OCI-LY7 (cell line): ENCODE data around the gene JAZF1. TPM values are rescaled to one million over a fixed set of nuclear protein-coding genes. Genes with fewer than 3 reads are reported as not detected.

ENCODE experiments used
- BruUV-seq: library from RNA; stranded (reverse); fragments of 400-500 nt; replicated peaks from 2 replicates; lab custom pipeline; 2021; lab: Mats Ljungman, UMichigan
- CTCF ChIA-PET: fragments of 300-600 bp; sonication (Branson Sonifier 250); formaldehyde crosslinking; loops from one replicate; lab custom pipeline; 2022; ENCODE audit warnings: antibody characterized with exemption; ENCODE audit not compliant: unreplicated experiment; lab: Charles Lee
- POLR2A ChIA-PET: fragments of 300-600 bp; sonication (Branson Sonifier 250); formaldehyde crosslinking; loops from one replicate; lab custom pipeline; 2022; ENCODE audit warnings: antibody characterized with exemption; lab: Charles Lee
- DNase-seq: peaks from one replicate; pipeline ENCODE4 v3.0.0-alpha.2; 2015; ENCODE audit warnings: low spot score
- H2AFZ ChIP-seq: fragments of 200-600 bp; sonication (generic), shearing (Covaris generic); 2 replicates; pipeline ENCODE4 v1.6.1; 2014; ENCODE audit warnings: mild to moderate bottlenecking, antibody characterized with exemption, low read length, moderate library complexity
- H3K27ac ChIP-seq: fragments of 200-600 bp; sonication (generic); 2 replicates; pipeline ENCODE4 v1.5.1; 2014; ENCODE audit warnings: mixed run types, low read depth, mild to moderate bottlenecking, moderate library complexity, low read length, inconsistent platforms; ENCODE audit not compliant: poor library complexity, severe bottlenecking
- H3K36me3 ChIP-seq: fragments of 200-600 bp; sonication (generic); 2 replicates; pipeline ENCODE4 v1.6.1; 2014; ENCODE audit warnings: mild to moderate bottlenecking, antibody characterized with exemption, low read length, moderate library complexity, mixed read lengths; ENCODE audit not compliant: insufficient read depth
- H3K4me1 ChIP-seq: fragments of 200-600 bp; sonication (generic); 2 replicates; pipeline ENCODE4 v1.5.1; 2014; ENCODE audit warnings: mild to moderate bottlenecking, low read length; ENCODE audit not compliant: insufficient read depth, poor library complexity, severe bottlenecking
- H3K4me2 ChIP-seq: fragments of 200-600 bp; sonication (generic); 2 replicates; pipeline ENCODE4 v1.6.1; 2014; ENCODE audit warnings: mild to moderate bottlenecking, low read length
- H3K4me3 ChIP-seq: fragments of 200-600 bp; sonication (generic); 2 replicates; pipeline ENCODE4 v1.5.1; 2014; ENCODE audit warnings: mild to moderate bottlenecking, low read depth, low read length; ENCODE audit not compliant: poor library complexity, severe bottlenecking
- H3K79me2 ChIP-seq: fragments of 200-600 bp; sonication (generic); 2 replicates; pipeline ENCODE4 v1.6.1; 2016; ENCODE audit warnings: low read depth, mild to moderate bottlenecking, low read length, moderate library complexity, mixed read lengths; ENCODE audit not compliant: insufficient read depth
- H3K9me2 ChIP-seq: fragments of 200-600 bp; sonication (generic); 2 replicates; pipeline ENCODE4 v1.6.1; 2016; ENCODE audit warnings: mild to moderate bottlenecking, low read length, mixed read lengths; ENCODE audit not compliant: insufficient read depth
- H3K9me3 ChIP-seq: fragments of 200-600 bp; sonication (generic); 2 replicates; pipeline ENCODE4 v1.6.1; 2014; ENCODE audit warnings: mild to moderate bottlenecking, mixed run types, low read length, mixed read lengths
- H4K20me1 ChIP-seq: fragments of 200-600 bp; sonication (generic); 2 replicates; pipeline ENCODE4 v1.6.1; 2014; ENCODE audit warnings: mild to moderate bottlenecking, antibody characterized with exemption, low read length, moderate library complexity, mixed read lengths; ENCODE audit not compliant: insufficient read depth
- CTCF ChIP-seq: fragments of 200-600 bp; sonication (generic); conservative IDR thresholded peaks from 2 replicates; pipeline ENCODE4 v1.5.1; 2014; ENCODE audit warnings: mild to moderate bottlenecking, antibody characterized with exemption, low read length, moderate library complexity, mixed read lengths
- EZH2phosphoT487 ChIP-seq: fragments of 200-600 bp; sonication (generic); IDR thresholded peaks from 2 replicates; pipeline ENCODE4 v1.6.1; 2018; ENCODE audit warnings: low read depth, borderline replicate concordance, mild to moderate bottlenecking, mixed run types, antibody characterized with exemption, low read length, moderate library complexity, mixed read lengths
- intact Hi-C: fragments of 100-400 bp; cut with micrococcal nuclease; formaldehyde crosslinking; loops from one replicate; pipeline ENCODE4 v1.10.0; 2022; ENCODE audit not compliant: unreplicated experiment
- total RNA-seq, 2 experiments: library from RNA; depleted of rRNA in 1 of 2; stranded (reverse); fragments of >200 nt in 1 of 2; shearing (Covaris generic) in 1 of 2; gene quantifications; 2 replicates each; pipeline ENCODE4 v1.2.3, GENCODE V29; 2014 to 2022

JAZF1 gene
- total RNA-seq, 2 experiments from 2014 or later, result 6.3 to 25.0 TPM

GRCh38 chr7:28199021-28199510 lies 18.5 kb upstream of the JAZF1 start:
- ChIA-PET POLR2A (interaction anchor here (0.6 kb wide), 1 partner anchor 109 kb away, joined by 3 read pairs; no protein-coding TSS in a partner anchor), CTCF (no interaction called here)
- H3K27ac ChIP-seq, result no peak overlapping the region
- H3K9me3 ChIP-seq, result no peaks in the 10 kb centered on the region
- H3K4me2 ChIP-seq, result no peak overlapping the region
- no peak for DNase-seq
- TF ChIP-seq CTCF, result no peak
- TF ChIP-seq EZH2phosphoT487, result no peak
- H4K20me1 ChIP-seq, result no peaks in the 10 kb centered on the region
- no peaks in the 10 kb centered on the region for H3K36me3 ChIP-seq
- BruUV-seq, result no TSS peak
- peaks cover 16% of the 10 kb centered on the region for H3K4me1 ChIP-seq
- H2AFZ ChIP-seq, result no peak overlapping the region
- intact Hi-C loops, result no loop called here
- no peaks in the 10 kb centered on the region for H3K79me2 ChIP-seq
- H3K4me3 ChIP-seq, result no peak overlapping the region
- no peaks in the 10 kb centered on the region for H3K9me2 ChIP-seq

- no peak overlapping the region for H3K4me2 ChIP-seq
- no peaks in the 10 kb centered on the region for H4K20me1 ChIP-seq
- H2AFZ ChIP-seq, result no peak overlapping the region
- POLR2A ChIA-PET, result interaction anchor here (1.1 kb wide), 1 partner anchor 12 kb away, joined by 4 read pairs; no protein-coding TSS in a partner anchor
- H3K9me2 ChIP-seq, result no peaks in the 10 kb centered on the region
- H3K27ac ChIP-seq, result no peak overlapping the region
- no peak for DNase-seq
- H3K4me3 ChIP-seq, result no peak overlapping the region
- no TSS peak for BruUV-seq
- TF ChIP-seq CTCF, result no peak
- H3K79me2 ChIP-seq, result no peaks in the 10 kb centered on the region
- H3K9me3 ChIP-seq, result no peaks in the 10 kb centered on the region
- H3K4me1 ChIP-seq, result peaks cover 22% of the 10 kb centered on the region
- no peaks in the 10 kb centered on the region for H3K36me3 ChIP-seq
- intact Hi-C loops, result no loop called here
- CTCF ChIA-PET, result no interaction called here
These were observed 15.5 kb upstream of the JAZF1 start for GRCh38 chr7:28195910-28196620.
